T-helper 2 cell treated with Interferon-gamma antibody and Interleukin-4, amounts not matched to agents 100 ng/mL and 5 ng/mL, for 36 hours (primary cell): ENCODE measurements around the gene ACRV1. TPM values are rescaled to one million over a fixed set of nuclear protein-coding genes. Genes with fewer than 3 reads are reported as not detected.
"Not testable (repeated sequence)": the region's sequence is repeated elsewhere in the genome, so short reads cannot be mapped to it uniquely, and the experiment has no call there.

ENCODE experiments used
- intact Hi-C: fragments of 100-400 bp; cut with micrococcal nuclease; formaldehyde crosslinking; loops from one replicate; pipeline ENCODE4 v1.15.1; 2023
- total RNA-seq: library from RNA; stranded (reverse); gene quantifications from 2 replicates; pipeline ENCODE4 v1.2.3, GENCODE V29; 2022

Gene ACRV1
- not detected in 2 replicates for total RNA-seq

- intact Hi-C loops = no loop called here
These were observed at the start of gene ACRV1 for GRCh38 chr11:125680747-125681146. Gene ACRV1, minus strand, starts transcription at chr11:125680847. Its CDS starts 67 bp downstream, at chr11:125680780.

DNA sequence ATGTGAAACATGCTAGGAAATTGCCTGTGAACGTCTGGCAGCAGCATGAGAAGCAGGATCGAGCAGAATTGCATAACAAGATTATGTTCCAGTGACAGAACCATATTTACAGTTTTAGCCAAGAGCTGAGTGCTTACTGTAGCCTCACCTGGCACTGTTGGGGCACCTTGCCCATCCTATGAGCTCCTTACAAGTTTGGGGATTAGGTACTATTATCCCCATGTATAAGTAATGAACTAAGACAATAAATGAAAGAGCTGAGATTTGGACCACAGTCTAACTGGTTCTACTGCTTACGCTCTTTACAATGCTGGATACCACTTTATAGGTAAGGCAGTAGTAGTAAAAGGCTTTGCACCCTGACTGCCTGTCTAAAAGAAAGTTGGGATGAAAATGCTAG is 48.3 kb upstream of the ACRV1 start:
- intact Hi-C loops = no loop called here

DNA sequence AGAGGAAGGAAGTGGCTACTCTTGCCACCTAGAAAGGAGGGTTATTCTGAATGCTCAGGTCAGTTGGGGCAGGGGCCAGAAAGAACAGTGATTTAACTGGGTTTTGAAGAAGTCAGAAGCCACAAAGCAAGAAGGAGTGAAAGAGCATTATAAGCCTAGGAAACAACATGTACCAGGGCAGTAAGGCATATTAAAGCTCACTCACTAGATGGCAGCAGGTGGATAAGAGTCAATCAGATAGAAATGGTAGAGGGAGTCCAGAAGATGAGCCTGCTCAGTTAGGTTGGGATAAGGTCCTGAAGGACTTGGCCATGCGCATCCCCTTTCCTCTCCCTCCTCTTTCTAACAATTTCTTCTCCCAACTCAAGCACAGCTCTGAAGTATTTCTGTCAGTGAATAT is 43.5 kb upstream of the ACRV1 start:
- intact Hi-C loops = loop anchor here (1.0 kb wide), 1 partner anchor 150 kb away; no protein-coding TSS in a partner anchor

DNA sequence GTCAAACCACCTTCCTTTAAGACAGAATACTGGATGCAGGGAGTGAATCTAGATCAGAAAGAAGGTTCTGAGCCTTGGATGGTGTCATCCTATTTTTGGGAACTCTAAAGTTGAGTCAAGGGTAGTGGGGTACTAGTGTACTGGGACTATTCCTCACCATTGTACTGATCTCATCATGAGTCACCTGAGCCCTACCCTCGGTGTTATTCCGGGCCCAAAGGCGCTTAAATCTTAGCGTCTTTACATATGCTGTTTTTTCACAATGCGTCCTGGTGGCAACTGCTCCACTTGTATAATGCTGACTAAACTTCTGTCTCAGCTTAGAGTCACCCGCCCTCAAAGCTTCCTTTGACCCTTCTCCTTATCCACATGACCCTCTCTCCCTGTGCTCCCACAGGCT is 40.1 kb upstream of the ACRV1 start:
- intact Hi-C loops = no loop called here

DNA sequence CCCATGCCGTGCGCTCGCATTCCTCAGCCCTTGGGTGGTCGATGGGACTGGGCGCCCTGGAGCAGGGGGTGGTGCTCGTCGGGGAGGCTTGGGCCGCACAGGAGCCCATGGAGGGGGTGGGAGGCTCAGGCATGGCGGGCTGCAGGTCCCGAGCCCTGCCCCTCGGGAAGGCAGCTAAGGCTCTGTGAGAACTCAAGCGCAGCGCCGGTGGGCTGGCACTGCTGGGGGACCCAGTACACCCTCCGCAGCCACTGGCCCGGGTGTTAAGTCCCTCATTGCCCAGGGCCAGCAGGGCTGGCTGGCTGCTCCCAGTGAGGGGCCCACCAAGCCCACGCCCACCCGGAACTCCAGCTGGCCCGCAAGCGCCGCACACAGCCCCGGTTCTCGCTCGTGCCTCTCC is 24.0 kb upstream of the ACRV1 start:
- intact Hi-C loops = not testable (repeated sequence)

- intact Hi-C loops = no loop called here
These were observed 21.4 kb upstream of the ACRV1 start for GRCh38 chr11:125701858-125702621.

DNA sequence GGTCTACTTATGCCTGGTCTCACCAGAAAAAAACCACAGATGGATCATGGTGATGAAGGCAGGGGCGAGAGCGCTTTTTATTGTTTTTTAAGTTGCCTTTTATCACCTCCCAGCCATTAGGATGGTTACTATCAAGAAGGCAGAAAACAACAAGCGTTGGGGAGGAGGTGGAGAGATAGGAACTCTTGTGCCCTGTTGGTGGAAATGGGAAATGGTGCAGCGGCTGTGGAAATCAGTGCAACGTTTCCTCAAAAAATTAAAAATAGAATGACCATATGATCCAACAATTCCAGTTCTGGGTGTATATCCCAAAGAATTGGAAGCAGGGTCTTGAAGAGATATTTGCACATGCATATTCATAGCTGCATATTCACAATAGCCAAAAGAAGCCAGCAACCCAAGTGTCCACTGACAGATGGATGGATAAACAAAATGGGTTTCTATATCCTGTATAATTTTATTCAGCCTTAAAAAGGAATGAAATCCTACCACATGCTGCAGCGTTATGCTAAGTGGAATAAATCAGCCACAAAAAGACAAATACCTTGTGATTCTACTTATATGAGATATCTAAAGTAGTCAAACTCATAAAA is 20.5 kb upstream of the ACRV1 start:
- intact Hi-C loops = no loop called here

GRCh38 chr11:125694951-125695350 is 14.3 kb upstream of the ACRV1 start:
- intact Hi-C loops = no loop called here

DNA sequence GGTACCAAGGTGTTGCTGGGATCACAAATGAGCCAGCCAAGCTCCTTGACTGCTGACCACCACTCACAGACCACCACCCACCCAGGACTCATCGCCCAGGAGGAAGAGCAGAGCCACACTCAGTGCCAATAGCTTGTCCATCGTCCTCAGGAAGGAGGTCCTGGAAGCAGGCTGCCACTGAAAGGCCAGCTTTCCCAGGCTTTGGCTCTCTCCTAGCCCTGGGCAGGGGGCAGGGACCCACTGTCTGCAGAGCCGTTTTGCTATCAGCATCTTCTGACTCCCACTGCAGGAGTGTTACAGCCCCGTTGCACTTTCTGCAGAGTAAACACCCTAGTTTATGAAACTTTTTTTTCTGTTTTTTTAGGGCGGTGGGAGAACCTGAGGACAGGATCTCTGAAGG is 12.2 kb upstream of the ACRV1 start:
- intact Hi-C loops = no loop called here

GRCh38 chr11:125690006-125690405 is 9.4 kb upstream of the ACRV1 start:
- intact Hi-C loops = no loop called here

DNA sequence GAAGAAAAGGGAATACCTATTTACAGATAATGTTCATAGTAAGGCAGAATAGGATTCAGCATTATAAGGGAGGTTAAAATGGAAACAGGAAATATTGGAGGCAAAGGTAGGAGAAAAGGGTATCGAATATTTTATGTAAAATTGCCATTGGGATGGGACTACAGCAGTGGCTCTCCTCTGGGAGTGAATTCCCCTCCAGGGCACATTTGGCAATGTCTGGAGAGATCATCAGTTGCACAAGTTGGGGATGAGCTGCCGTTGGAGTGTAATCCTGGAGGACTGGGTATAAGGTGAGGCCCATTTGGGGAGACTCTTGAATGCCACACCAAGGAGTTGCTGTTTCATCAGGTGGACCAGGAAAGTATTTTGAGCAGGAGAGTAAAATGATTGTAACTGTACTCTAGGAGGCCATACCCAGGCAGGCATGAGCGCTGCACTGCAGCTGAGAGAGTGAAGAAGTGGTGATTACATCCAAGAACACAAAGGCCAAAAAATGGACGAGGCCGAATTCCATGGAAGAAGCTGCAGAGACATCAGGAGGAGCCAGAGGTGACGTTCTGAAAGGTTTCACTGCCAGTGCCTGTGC is 8.7 kb upstream of the ACRV1 start:
- intact Hi-C loops = no loop called here

DNA sequence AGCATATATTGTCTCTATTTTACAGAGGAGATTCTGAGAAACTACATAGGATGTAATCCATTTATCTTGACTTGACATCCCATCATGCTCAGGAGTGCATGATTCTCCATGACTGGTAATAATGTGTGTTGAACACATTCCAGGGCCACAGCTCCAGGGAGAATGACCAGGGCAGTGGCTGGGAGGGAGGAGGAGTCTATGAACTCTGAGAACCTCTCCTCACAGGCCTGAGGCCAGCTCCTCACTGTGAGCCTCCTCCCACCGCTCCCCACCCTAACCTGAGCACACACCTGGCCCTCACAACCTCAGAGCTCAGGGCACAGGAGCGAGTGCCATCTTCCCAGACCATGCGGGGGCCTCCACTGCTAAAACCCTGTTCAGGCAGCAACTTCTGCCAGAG is 8.0 kb upstream of the ACRV1 start:
- intact Hi-C loops = no loop called here

GRCh38 chr11:125688066-125688465 is 7.4 kb upstream of the ACRV1 start:
- intact Hi-C loops = no loop called here

GRCh38 chr11:125685228-125685627 is 4.6 kb upstream of the ACRV1 start:
- intact Hi-C loops = no loop called here

- intact Hi-C loops = no loop called here
These were observed 810 bp downstream of the ACRV1 start for GRCh38 chr11:125679837-125680236.

DNA sequence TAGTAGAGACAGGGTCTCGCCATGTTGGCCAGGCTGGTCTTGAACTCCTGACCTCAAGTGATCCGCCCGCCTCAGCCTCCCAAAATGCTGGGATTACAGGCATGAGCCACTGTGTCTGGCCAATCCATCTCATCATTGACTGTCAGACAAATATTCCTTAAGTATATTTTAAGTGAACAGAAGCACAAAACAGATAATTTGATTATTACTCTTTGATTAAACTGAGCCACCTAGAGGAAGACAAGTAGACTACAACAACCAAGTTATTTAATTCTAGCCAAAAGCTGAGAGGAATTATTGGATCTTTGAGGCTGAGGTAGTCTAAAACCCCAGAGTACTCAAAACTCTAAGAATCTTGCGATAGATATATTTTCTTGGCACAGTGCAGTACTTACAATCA is 1.2 kb downstream of the ACRV1 start:
- intact Hi-C loops = no loop called here

DNA sequence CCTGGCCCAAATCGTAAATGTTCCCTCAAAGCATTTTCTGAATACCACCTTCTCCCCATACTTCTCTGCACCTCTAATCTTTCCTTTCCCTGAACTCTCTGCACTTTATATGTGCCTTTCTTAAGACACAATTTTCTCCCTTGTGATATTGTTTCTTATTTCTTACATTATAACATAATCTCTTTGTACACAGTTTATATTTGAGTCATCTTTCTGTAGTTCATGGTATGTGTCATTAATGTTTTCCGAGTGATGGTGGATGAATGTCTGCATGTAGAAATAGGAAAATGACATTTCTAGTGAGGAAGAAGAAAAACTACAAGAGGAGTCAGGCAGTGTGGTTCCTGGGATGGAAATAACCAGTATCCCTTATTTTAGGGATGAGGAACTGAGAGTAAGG is 5.5 kb downstream of the ACRV1 start:
- intact Hi-C loops = no loop called here

DNA sequence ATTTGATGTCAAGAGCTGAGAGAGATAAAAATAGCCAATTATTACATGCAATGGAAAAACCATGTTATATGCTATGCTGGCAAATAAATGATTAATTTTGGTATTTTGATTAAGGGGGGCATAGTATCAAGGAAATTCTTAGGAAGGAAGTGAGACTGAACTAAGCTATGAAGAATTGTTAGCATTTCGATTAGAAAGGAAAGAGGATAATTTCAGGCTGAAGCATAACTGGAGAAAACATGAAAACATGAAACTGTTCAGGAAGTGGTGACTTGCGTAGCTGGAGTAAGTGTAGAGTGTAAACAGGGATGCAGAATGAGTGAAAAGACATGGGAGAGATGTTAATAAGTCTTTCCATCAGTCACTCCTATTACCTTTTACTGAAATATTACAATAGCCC is 6.4 kb downstream of the ACRV1 start:
- intact Hi-C loops = no loop called here

- intact Hi-C loops = no loop called here
These were observed 9.1 kb downstream of the ACRV1 start for GRCh38 chr11:125671561-125671960.

- intact Hi-C loops = no loop called here
These were observed 10.5 kb downstream of the ACRV1 start for GRCh38 chr11:125670172-125670571.

DNA sequence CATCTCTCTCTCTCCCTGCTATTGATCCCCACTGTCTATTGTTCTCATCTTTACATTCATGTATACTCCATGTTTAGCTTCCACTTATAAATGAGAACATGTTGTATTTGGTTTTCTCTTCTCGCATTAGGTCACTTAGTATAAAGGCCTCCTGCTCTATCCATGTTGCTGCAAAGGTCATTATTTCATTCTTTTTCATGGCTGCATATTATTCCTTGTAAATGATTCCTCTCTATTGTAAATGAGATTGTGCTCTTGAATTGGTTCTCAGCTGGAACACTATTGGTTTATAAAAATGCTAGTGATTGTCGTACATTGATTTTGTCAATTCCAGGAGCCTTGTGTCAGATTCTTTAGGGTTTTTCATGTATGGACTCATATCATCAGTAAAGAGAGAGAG is 13.5 kb downstream of the ACRV1 start:
- intact Hi-C loops = no loop called here

GRCh38 chr11:125663910-125664309 is 16.7 kb downstream of the ACRV1 start:
- intact Hi-C loops = no loop called here

GRCh38 chr11:125662689-125663088 is 18.0 kb downstream of the ACRV1 start:
- intact Hi-C loops = no loop called here
